ENCODE data around the gene NPM3.

DNA sequence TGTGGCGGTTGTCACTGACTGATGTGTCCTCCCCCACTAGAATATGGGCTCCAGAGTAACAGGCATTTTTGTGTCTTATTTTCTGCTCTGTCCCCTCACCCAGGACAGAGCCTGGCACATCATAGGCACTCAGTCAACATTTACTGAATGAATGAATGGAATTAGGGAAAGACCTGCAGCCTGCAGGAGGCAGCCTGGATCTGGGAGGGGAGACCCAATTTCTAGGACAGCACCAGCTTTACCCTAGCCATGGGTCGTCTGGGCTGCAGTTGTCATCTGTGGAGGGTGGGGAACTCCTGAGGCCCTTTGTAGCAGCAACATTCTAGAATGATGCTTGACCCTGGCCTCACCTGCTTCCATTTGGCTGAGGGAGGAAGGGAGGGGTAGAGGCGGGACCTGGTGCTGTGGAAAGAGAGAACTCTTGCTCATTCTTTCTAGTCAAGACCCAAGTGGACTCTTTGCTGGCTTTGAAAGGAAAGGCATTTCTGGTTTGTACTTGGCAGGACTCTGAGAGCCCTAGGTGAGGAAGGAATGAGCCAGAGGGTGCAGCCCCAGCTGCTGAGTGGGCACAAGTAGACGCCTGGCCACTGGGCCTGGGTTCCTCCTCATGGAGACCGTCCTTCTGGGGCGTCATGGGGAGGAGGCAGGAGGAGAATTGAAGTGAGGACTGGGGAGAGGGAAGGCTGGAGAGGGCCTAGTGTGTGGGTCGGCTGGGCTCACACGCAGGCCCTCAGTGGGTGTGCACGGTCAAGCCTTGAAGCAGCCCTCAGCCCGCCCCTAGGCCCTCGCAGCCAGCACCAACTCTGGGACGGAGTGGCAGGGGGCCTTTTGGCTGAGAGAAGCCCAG lies 16.3 kb downstream of the NPM3 start:
- TF ChIP-seq, protein P1, sequence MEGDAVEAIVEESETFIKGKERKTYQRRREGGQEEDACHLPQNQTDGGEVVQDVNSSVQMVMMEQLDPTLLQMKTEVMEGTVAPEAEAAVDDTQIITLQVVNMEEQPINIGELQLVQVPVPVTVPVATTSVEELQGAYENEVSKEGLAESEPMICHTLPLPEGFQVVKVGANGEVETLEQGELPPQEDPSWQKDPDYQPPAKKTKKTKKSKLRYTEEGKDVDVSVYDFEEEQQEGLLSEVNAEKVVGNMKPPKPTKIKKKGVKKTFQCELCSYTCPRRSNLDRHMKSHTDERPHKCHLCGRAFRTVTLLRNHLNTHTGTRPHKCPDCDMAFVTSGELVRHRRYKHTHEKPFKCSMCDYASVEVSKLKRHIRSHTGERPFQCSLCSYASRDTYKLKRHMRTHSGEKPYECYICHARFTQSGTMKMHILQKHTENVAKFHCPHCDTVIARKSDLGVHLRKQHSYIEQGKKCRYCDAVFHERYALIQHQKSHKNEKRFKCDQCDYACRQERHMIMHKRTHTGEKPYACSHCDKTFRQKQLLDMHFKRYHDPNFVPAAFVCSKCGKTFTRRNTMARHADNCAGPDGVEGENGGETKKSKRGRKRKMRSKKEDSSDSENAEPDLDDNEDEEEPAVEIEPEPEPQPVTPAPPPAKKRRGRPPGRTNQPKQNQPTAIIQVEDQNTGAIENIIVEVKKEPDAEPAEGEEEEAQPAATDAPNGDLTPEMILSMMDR (IDR thresholded peaks at IDR 0.05; ENCODE audit: insufficient read depth, low read length, poor library complexity, severe bottlenecking), result no peak
- no peak for TF ChIP-seq EZH2phosphoT487 (conservative IDR thresholded peaks at IDR 0.05; ENCODE audit: low read length)
